NT2/D1 (cell line): Measurements from ENCODE around the gene THBS1.

ENCODE experiments used
- SUZ12 ChIP-seq: IDR thresholded peaks from 2 replicates; pipeline ENCODE4 v1.6.1; 2011; ENCODE audit not compliant: insufficient read length, insufficient read depth; ENCODE audit errors: extremely low read depth
- YY1 ChIP-seq: IDR thresholded peaks from 2 replicates; pipeline ENCODE4 v1.6.1; 2011; ENCODE audit not compliant: insufficient read length, insufficient read depth

- TF ChIP-seq YY1 (no peak), SUZ12 (no peak)
These were observed 9.2 kb downstream of the THBS1 start for GRCh38 chr15:39589815-39590644.
